Right atrium auricular region (tissue), 2 donors: Measurements from ENCODE around the gene OR56A3. TPM values are rescaled to one million over a fixed set of nuclear protein-coding genes. Genes with fewer than 3 reads are reported as not detected.

Experiments used
- DNase-seq: peaks from one replicate; pipeline ENCODE4 v3.0.0-alpha.2; 2019; ENCODE audit warnings: low spot score
- H3K27ac ChIP-seq, 2 donors: fragments of 200-600 bp; sonication (generic); 1 replicate in 1 of 2; 2 replicates in 1 of 2; pipeline ENCODE4 v1.5.1; 2016 to 2019
- H3K27me3 ChIP-seq, 2 donors: fragments of 200-600 bp; sonication (generic); one replicate each; pipeline versions ENCODE4 v1.5.1 to v1.6.0; 2017 to 2019
- H3K36me3 ChIP-seq: fragments of 200-600 bp; sonication (generic); one replicate; pipeline ENCODE4 v1.5.1; 2016
- H3K4me1 ChIP-seq, 2 donors: fragments of 200-600 bp; sonication (generic); one replicate each; pipeline versions ENCODE4 v1.5.1 to v1.6.0; 2017 to 2019
- H3K4me3 ChIP-seq, 2 donors: fragments of 200-600 bp; sonication (generic); 1 replicate in 1 of 2; 2 replicates in 1 of 2; pipeline ENCODE4 v1.5.1; 2017 to 2019; ENCODE audit warnings: mild to moderate bottlenecking in 1 of 2, moderate library complexity in 1 of 2
- H3K9me3 ChIP-seq, 2 donors: fragments of 200-600 bp; sonication (generic); one replicate each; pipeline ENCODE4 v1.5.1; 2019
- CTCF ChIP-seq, 2 donors: fragments of 200-600 bp; sonication (generic); IDR thresholded peaks; one replicate each; pipeline ENCODE4 v1.5.1; 2019; ENCODE audit warnings: antibody characterized with exemption in 2 of 2
- total RNA-seq, 2 donors: library from RNA; depleted of rRNA; stranded (reverse); fragments of >200 nt; gene quantifications; one replicate each; pipeline ENCODE4 v1.1.0, GENCODE V29; 2016

Gene OR56A3
- total RNA-seq, 2 donors from 2014 or later: not detected

GRCh38 chr11:5923794-5924193 is 18.3 kb upstream of the OR56A3 start:
- no peaks in the 10 kb centered on the region for H3K36me3 ChIP-seq
- H3K9me3 ChIP-seq: peaks cover 0 to 7% of the 10 kb centered on the region in 2 donors
- no peak for TF ChIP-seq CTCF (IDR thresholded peaks at IDR 0.05)
- no peak for DNase-seq
- H3K27me3 ChIP-seq: no peaks in the 10 kb centered on the region
- no peak overlapping the region for H3K4me3 ChIP-seq
- no peaks in the 10 kb centered on the region for H3K4me1 ChIP-seq
- H3K27ac ChIP-seq: no peak overlapping the region

GRCh38 chr11:5928271-5928670 is 13.8 kb upstream of the OR56A3 start:
- peaks cover 0 to 7% of the 10 kb centered on the region in 2 donors for H3K9me3 ChIP-seq
- H3K27ac ChIP-seq: no peak overlapping the region
- H3K27me3 ChIP-seq: no peaks in the 10 kb centered on the region
- H3K4me1 ChIP-seq: no peaks in the 10 kb centered on the region
- no peak overlapping the region for H3K4me3 ChIP-seq
- no peak for DNase-seq
- TF ChIP-seq CTCF (IDR thresholded peaks at IDR 0.05): no peak
- H3K36me3 ChIP-seq: no peaks in the 10 kb centered on the region

- no peak for DNase-seq
- Histone ChIP-seq H3K4me3 (no peak overlapping the region), H3K27me3 (no peaks in the 10 kb centered on the region), H3K36me3 (no peaks in the 10 kb centered on the region), H3K4me1 (no peaks in the 10 kb centered on the region), H3K27ac (no peak overlapping the region), H3K9me3 (peaks cover 0 to 3% of the 10 kb centered on the region in 2 donors)
- TF ChIP-seq CTCF (IDR thresholded peaks at IDR 0.05): no peak
Measured at GRCh38 chr11:5928811-5929210, 13.2 kb upstream of the OR56A3 start.

GRCh38 chr11:5929571-5930368 is 12.3 kb upstream of the OR56A3 start:
- H3K27me3 ChIP-seq: no peaks in the 10 kb centered on the region
- no peaks in the 10 kb centered on the region for H3K36me3 ChIP-seq
- TF ChIP-seq CTCF (IDR thresholded peaks at IDR 0.05): no peak
- no peak overlapping the region for H3K4me3 ChIP-seq
- no peak overlapping the region for H3K27ac ChIP-seq
- no peaks in the 10 kb centered on the region for H3K9me3 ChIP-seq
- no peaks in the 10 kb centered on the region for H3K4me1 ChIP-seq
- no peak for DNase-seq

- no peaks in the 10 kb centered on the region for H3K9me3 ChIP-seq
- H3K27me3 ChIP-seq: no peaks in the 10 kb centered on the region
- no peaks in the 10 kb centered on the region for H3K4me1 ChIP-seq
- TF ChIP-seq CTCF (IDR thresholded peaks at IDR 0.05): no peak
- H3K4me3 ChIP-seq: no peak overlapping the region
- no peak overlapping the region for H3K27ac ChIP-seq
- no peak for DNase-seq
- no peaks in the 10 kb centered on the region for H3K36me3 ChIP-seq
Measured at GRCh38 chr11:5930614-5931013, 11.4 kb upstream of the OR56A3 start.

GRCh38 chr11:5931061-5931460 is 11.0 kb upstream of the OR56A3 start:
- DNase-seq: no peak
- TF ChIP-seq CTCF (IDR thresholded peaks at IDR 0.05): no peak
- H3K27ac ChIP-seq: no peak overlapping the region

More at GRCh38 chr11:5931061-5931460, 11.0 kb upstream of the OR56A3 start:
- Histone ChIP-seq H3K4me3 (no peak overlapping the region), H3K4me1 (no peaks in the 10 kb centered on the region), H3K27me3 (no peaks in the 10 kb centered on the region), H3K9me3 (no peaks in the 10 kb centered on the region), H3K36me3 (no peaks in the 10 kb centered on the region)
